Subcutaneous adipose tissue (tissue), 4 donors: Measurements from ENCODE around the gene CALHM2. TPM values are rescaled to one million over a fixed set of nuclear protein-coding genes. Genes with fewer than 3 reads are reported as not detected.

Experiments used
- CTCF ChIP-seq: fragments of 450-650 bp; IDR thresholded peaks from one replicate; pipeline ENCODE4 v1.5.1; 2016; ENCODE audit warnings: low read depth, mild to moderate bottlenecking, control low read depth, antibody characterized with exemption, moderate library complexity
- total RNA-seq, 4 donors: library from RNA; depleted of rRNA; stranded (reverse); fragments of >200 nt; gene quantifications; one replicate each; pipeline ENCODE4 v1.1.0, GENCODE V29; 2016

The CALHM2 gene
- total RNA-seq, 4 donors from 2014 or later = 44.0 to 111 (median 77.1) TPM

- no peak for TF ChIP-seq CTCF
Measured at GRCh38 chr10:103463499-103463898, 11.3 kb upstream of the CALHM2 start.

GRCh38 chr10:103459615-103460014 lies 7.4 kb upstream of the CALHM2 start:
- no peak for TF ChIP-seq CTCF

GRCh38 chr10:103458720-103459119 lies 6.5 kb upstream of the CALHM2 start, which contains the start of gene CALHM1:
TSS of gene CALHM1 (minus strand) at chr10:103458900. CDS start at chr10:103458751, 149 bp downstream.
- TF ChIP-seq CTCF = no peak

GRCh38 chr10:103457896-103458583 lies 5.9 kb upstream of the CALHM2 start:
- no peak for TF ChIP-seq CTCF

- TF ChIP-seq CTCF = no peak
Measured at GRCh38 chr10:103457176-103457712, 5.1 kb upstream of the CALHM2 start.

- TF ChIP-seq CTCF = no peak
Measured at GRCh38 chr10:103456074-103456660, 4.0 kb upstream of the CALHM2 start.

- TF ChIP-seq CTCF = no peak
Measured at GRCh38 chr10:103455235-103455634, 3.1 kb upstream of the CALHM2 start.
